COLO829 (cell line): ENCODE results near the gene BRINP2.
"Not testable (repeated sequence)": the region's sequence is repeated elsewhere in the genome, so short reads cannot be mapped to it uniquely, and the experiment has no call there.

ENCODE experiments used
- DNase-seq: peaks from one replicate; pipeline ENCODE4 v3.0.0; 2012; ENCODE audit warnings: low spot score

Gene BRINP2

GRCh38 chr1:177321434-177321833, 150.7 kb downstream of the BRINP2 start:
- DNase-seq, result not testable (repeated sequence)

- DNase-seq, result peak; percentile 50
Measured at GRCh38 chr1:177328251-177328650, 157.5 kb downstream of the BRINP2 start.

- no peak for DNase-seq
Measured at GRCh38 chr1:177329871-177330270, 159.1 kb downstream of the BRINP2 start.
